Spleen (tissue), 11 donors: Measurements from ENCODE around the gene ZNF383. TPM values are rescaled to one million over a fixed set of nuclear protein-coding genes. Genes with fewer than 3 reads are reported as not detected.

Experiments used
- DNase-seq: peaks from one replicate; pipeline ENCODE4 v3.0.0-alpha.2; 2020
- H3K27ac ChIP-seq, 8 donors: fragments of 200-600 bp; sonication (generic) in 7 of 8; 1 replicate in 4 of 8; 2 replicates in 4 of 8; pipeline versions ENCODE4 v1.5.0 to v1.8.0; 2016 to 2021; ENCODE audit warnings: inconsistent platforms in 4 of 8, mild to moderate bottlenecking in 4 of 8, moderate library complexity in 1 of 8
- H3K27me3 ChIP-seq, 7 donors: fragments of 200-600 bp; sonication (generic) in 6 of 7; replicated peaks in 1 of 7; 1 replicate in 4 of 7; 2 replicates in 3 of 7; pipeline versions ENCODE4 v1.5.0 to v1.8.0; 2016 to 2021; ENCODE audit warnings: inconsistent platforms in 3 of 7, mild to moderate bottlenecking in 1 of 7
- H3K36me3 ChIP-seq, 6 donors: fragments of 200-600 bp; sonication (generic) in 5 of 6; 1 replicate in 4 of 6; 2 replicates in 2 of 6; pipeline versions ENCODE4 v1.5.0 to v1.8.0; 2016 to 2021; ENCODE audit warnings: inconsistent platforms in 2 of 6
- H3K4me1 ChIP-seq, 6 donors: fragments of 200-600 bp; sonication (generic) in 5 of 6; 1 replicate in 3 of 6; 2 replicates in 3 of 6; pipeline versions ENCODE4 v1.5.0 to v1.8.0; 2016 to 2021; ENCODE audit warnings: inconsistent platforms in 3 of 6
- H3K4me3 ChIP-seq, 8 donors: fragments of 200-600 bp; sonication (generic) in 7 of 8; 1 replicate in 4 of 8; 2 replicates in 4 of 8; pipeline versions ENCODE4 v1.5.0 to v1.8.0; 2016 to 2021; ENCODE audit warnings: inconsistent platforms in 4 of 8, mild to moderate bottlenecking in 4 of 8, moderate library complexity in 2 of 8
- H3K9me3 ChIP-seq, 8 donors: fragments of 200-600 bp; sonication (generic) in 7 of 8; 1 replicate in 4 of 8; 2 replicates in 4 of 8; pipeline versions ENCODE4 v1.5.0 to v1.8.0; 2016 to 2021; ENCODE audit warnings: inconsistent platforms in 4 of 8
- CTCF ChIP-seq, 11 experiments: fragments of 200-600 bp in 7 of 11; fragments of 450-650 bp in 4 of 11; sonication (generic) in 4 of 11; IDR thresholded peaks in 8 of 11; conservative IDR thresholded peaks in 3 of 11; 1 replicate in 7 of 11; 2 replicates in 4 of 11; pipeline versions ENCODE4 v1.4.0 to v1.8.0; 2016 to 2021; ENCODE audit warnings: antibody characterized with exemption in 11 of 11, inconsistent platforms in 4 of 11, mild to moderate bottlenecking in 1 of 11
- POLR2A ChIP-seq, 3 donors: fragments of 450-650 bp; IDR thresholded peaks; one replicate each; pipeline ENCODE4 v1.5.1; 2017; ENCODE audit warnings: antibody characterized with exemption in 3 of 3, mild to moderate bottlenecking in 1 of 3
- POLR2AphosphoS5 ChIP-seq, 3 donors: sonication (generic); formaldehyde crosslinking; IDR thresholded peaks; one replicate each; pipeline ENCODE4 v1.5.1; 2017; ENCODE audit warnings: antibody characterized with exemption in 3 of 3
- WGBS, 5 donors: extraction: QIAGEN DNeasy Blood & Tissue Kit in 3 of 5; methylation state at CpG; one replicate each; pipeline versions ENCODE4 v1.1.5 to v1.1.7; 2013 to 2018; 5-methylcytosine and 5-hydroxymethylcytosine counted together
- intact Hi-C: fragments of 100-400 bp; cut with DNase I; formaldehyde crosslinking; loops from one replicate; pipeline ENCODE4 v1.15.0; 2023; ENCODE audit warnings: low total_unique reads
- polyA plus RNA-seq, 3 donors: library from polyadenylated mRNA; stranded (reverse); fragments of 200-250 nt; gene quantifications; one replicate each; pipeline ENCODE4 v1.2.1, GENCODE V29; 2013
- total RNA-seq, 7 donors: library from RNA; depleted of rRNA in 3 of 7; stranded (reverse); fragments of >200 nt in 3 of 7; fragmentation: NEBNext Ultra II Directional in 4 of 7; extraction: Animal tissue kit (Norgen Biotek cat#: 25700) in 4 of 7; gene quantifications; one replicate each; pipeline versions ENCODE4 v1.1.0 to v1.2.1, GENCODE V29; 2016 to 2021
- donor health status: healthy with polysubstance abuse.
- donor health status: DM: no; HTN: no; CAD: no; lungs with moderate emphysema.
- donor health status: DM: no; HTN: no; CAD: no.
- donor health status: Bipolar disorder and iron deficiency.
- donor health status: healthy.
- donor health status: DM: no; HTN: no; CAD: no.
- donor health status: DM: yes; HTN: yes; CAD: no.

ZNF383 gene
- total and polyA plus RNA-seq, 10 donors, result 5.7 to 25.4 (median 14.8) TPM

GRCh38 chr19:37197768-37198167 lies 20.2 kb upstream of the ZNF383 start:
- 94 to 97% (median 95%) methylated on average over 2 of the region's 2 CpGs for WGBS, 5 donors
- intact Hi-C loops, result no loop called here
- no peaks in the 10 kb centered on the region for H3K27me3 ChIP-seq

GRCh38 chr19:37217480-37217774 lies 587 bp upstream of the ZNF383 start:
- Histone ChIP-seq H3K4me3 (peak overlapping the region; percentile 63 to 96 (median 86)), H3K36me3 (peaks cover 0 to 35% (median 7%) of the 10 kb centered on the region in 6 donors), H3K9me3 (peaks cover 0 to 24% (median 18%) of the 10 kb centered on the region in 8 donors), H3K27me3 (no peaks in the 10 kb centered on the region), H3K4me1 (peaks cover 10 to 39% (median 20%) of the 10 kb centered on the region in 6 donors), H3K27ac (peak overlapping the region; percentile 91 to 97 (median 95))
- TF ChIP-seq POLR2AphosphoS5 (IDR thresholded peaks at IDR 0.05) (no peak), POLR2A (IDR thresholded peaks at IDR 0.05) (no peak), CTCF (IDR thresholded peaks at IDR 0.05 in 8 of 11, conservative IDR thresholded peaks at IDR 0.05 in 3 of 11) (no peak)
- DNase-seq, result no peak
- 0 to 1% (median 0%) methylated on average over 7 of the region's 7 CpGs for WGBS, 5 donors
- intact Hi-C loops, result no loop called here

More at GRCh38 chr19:37197768-37198167, 20.2 kb upstream of the ZNF383 start:
- no peak overlapping the region for H3K27ac ChIP-seq
- no peak for DNase-seq
- no peaks in the 10 kb centered on the region for H3K4me1 ChIP-seq
- TF ChIP-seq POLR2AphosphoS5 (IDR thresholded peaks at IDR 0.05), result no peak
- H3K9me3 ChIP-seq, result peaks cover 6 to 100% (median 99%) of the 10 kb centered on the region in 8 donors
- H3K36me3 ChIP-seq, result peaks cover 5 to 100% (median 91%) of the 10 kb centered on the region in 6 donors
- H3K4me3 ChIP-seq, result no peak overlapping the region

- peaks cover 0 to 46% (median 14%) of the 10 kb centered on the region in 6 donors for H3K36me3 ChIP-seq
- no peak for TF ChIP-seq CTCF (IDR thresholded peaks at IDR 0.05 in 8 of 11, conservative IDR thresholded peaks at IDR 0.05 in 3 of 11)
- no peak for TF ChIP-seq POLR2AphosphoS5 (IDR thresholded peaks at IDR 0.05)
- no peak for TF ChIP-seq POLR2A (IDR thresholded peaks at IDR 0.05)
- no peaks in the 10 kb centered on the region for H3K27me3 ChIP-seq
- no peak for DNase-seq
- H3K27ac ChIP-seq, result peak overlapping the region; percentile 91 to 97 (median 95)
- peak overlapping the region; percentile 63 to 96 (median 86) for H3K4me3 ChIP-seq
- peaks cover 10 to 39% (median 20%) of the 10 kb centered on the region in 6 donors for H3K4me1 ChIP-seq
- WGBS, 5 donors, result 24 to 33% (median 26%) methylated on average over 6 of the region's 6 CpGs
- H3K9me3 ChIP-seq, result peaks cover 0 to 35% (median 29%) of the 10 kb centered on the region in 8 donors
- intact Hi-C loops, result no loop called here
Observed at GRCh38 chr19:37218592-37218935, 550 bp downstream of the ZNF383 start.

- Histone ChIP-seq H3K4me3 (no peak overlapping the region), H3K4me1 (peaks cover 10 to 39% (median 20%) of the 10 kb centered on the region in 6 donors), H3K27me3 (no peaks in the 10 kb centered on the region), H3K36me3 (peaks cover 0 to 63% (median 24%) of the 10 kb centered on the region in 6 donors), H3K9me3 (peaks cover 0 to 53% (median 47%) of the 10 kb centered on the region in 8 donors), H3K27ac (no peak overlapping the region)
- DNase-seq, result no peak
- intact Hi-C loops, result no loop called here
- WGBS, 5 donors, result 91 to 96% (median 95%) methylated on average over 3 of the region's 3 CpGs
- no peak for TF ChIP-seq CTCF (IDR thresholded peaks at IDR 0.05 in 8 of 11, conservative IDR thresholded peaks at IDR 0.05 in 3 of 11)
- no peak for TF ChIP-seq POLR2AphosphoS5 (IDR thresholded peaks at IDR 0.05)
- TF ChIP-seq POLR2A (IDR thresholded peaks at IDR 0.05), result no peak
Observed at GRCh38 chr19:37220383-37220782, 2.4 kb downstream of the ZNF383 start.

- WGBS, 5 donors, result 95 to 100% (median 98%) methylated on average over 2 of the region's 2 CpGs
Observed at GRCh38 chr19:37221136-37221535, 3.1 kb downstream of the ZNF383 start.

More at GRCh38 chr19:37221136-37221535, 3.1 kb downstream of the ZNF383 start:
- Histone ChIP-seq H3K27me3 (no peaks in the 10 kb centered on the region), H3K4me1 (peaks cover 10 to 39% (median 20%) of the 10 kb centered on the region in 6 donors), H3K9me3 (peaks cover 0 to 61% (median 54%) of the 10 kb centered on the region in 8 donors), H3K36me3 (peaks cover under 1 to 70% (median 32%) of the 10 kb centered on the region in 6 donors), H3K27ac (no peak overlapping the region), H3K4me3 (no peak overlapping the region)
- TF ChIP-seq CTCF (IDR thresholded peaks at IDR 0.05 in 8 of 11, conservative IDR thresholded peaks at IDR 0.05 in 3 of 11) (no peak), POLR2A (IDR thresholded peaks at IDR 0.05) (no peak), POLR2AphosphoS5 (IDR thresholded peaks at IDR 0.05) (no peak)
- intact Hi-C loops, result no loop called here
- no peak for DNase-seq
